ENCODE data around the gene POLN.

Gene POLN

GRCh38 chr4:2272026-2272827 lies 30.3 kb upstream of the POLN start:
- Histone ChIP-seq H3K4me3 (no peak overlapping the region), H3K9ac (ENCODE audit: insufficient read length) (no peak overlapping the region), H3K36me3 (ENCODE audit: insufficient read depth, low read length) (no peaks in the 10 kb centered on the region), H3K9me3 (ENCODE audit: low read depth, low read length) (no peaks in the 10 kb centered on the region), H3K27ac (no peak overlapping the region)
- no peak for DNase-seq (ENCODE audit: low read depth, low spot score)
- no peak for TF ChIP-seq FOXP2 (optimal IDR thresholded peaks at IDR 0.05; ENCODE audit: control extremely low read depth, extremely low read length, insufficient read depth)
- no peak for TF ChIP-seq EZH2 (IDR thresholded peaks at IDR 0.05)
- no peak for TF ChIP-seq POLR2AphosphoS5 (IDR thresholded peaks at IDR 0.05; ENCODE audit: borderline replicate concordance, low read depth, low read length)

GRCh38 chr4:2271279-2272025 lies 29.5 kb upstream of the POLN start:
- H3K27ac ChIP-seq = no peak overlapping the region

GRCh38 chr4:2270341-2271165 lies 28.6 kb upstream of the POLN start:
- DNase-seq (ENCODE audit: low read depth, low spot score) = no peak
- no peak overlapping the region for H3K9ac ChIP-seq (ENCODE audit: insufficient read length)
- TF ChIP-seq EZH2 (IDR thresholded peaks at IDR 0.05) (no peak), FOXP2 (optimal IDR thresholded peaks at IDR 0.05; ENCODE audit: control extremely low read depth, extremely low read length, insufficient read depth) (no peak), POLR2AphosphoS5 (IDR thresholded peaks at IDR 0.05; ENCODE audit: borderline replicate concordance, low read depth, low read length) (no peak)

More at GRCh38 chr4:2271279-2272025, 29.5 kb upstream of the POLN start:
- DNase-seq (ENCODE audit: low read depth, low spot score) = no peak
- no peaks in the 10 kb centered on the region for H3K9me3 ChIP-seq (ENCODE audit: low read depth, low read length)
- no peak overlapping the region for H3K9ac ChIP-seq (ENCODE audit: insufficient read length)
- TF ChIP-seq FOXP2 (optimal IDR thresholded peaks at IDR 0.05; ENCODE audit: control extremely low read depth, extremely low read length, insufficient read depth) (no peak), EZH2 (IDR thresholded peaks at IDR 0.05) (no peak), POLR2AphosphoS5 (IDR thresholded peaks at IDR 0.05; ENCODE audit: borderline replicate concordance, low read depth, low read length) (no peak)
- no peaks in the 10 kb centered on the region for H3K36me3 ChIP-seq (ENCODE audit: insufficient read depth, low read length)
- H3K4me3 ChIP-seq = no peak overlapping the region

GRCh38 chr4:2269618-2270163 lies 27.8 kb upstream of the POLN start:
- Histone ChIP-seq H3K4me3 (no peak overlapping the region), H3K27ac (no peak overlapping the region), H3K36me3 (ENCODE audit: insufficient read depth, low read length) (no peaks in the 10 kb centered on the region), H3K9ac (ENCODE audit: insufficient read length) (no peak overlapping the region), H3K9me3 (ENCODE audit: low read depth, low read length) (no peaks in the 10 kb centered on the region)
- TF ChIP-seq POLR2AphosphoS5 (IDR thresholded peaks at IDR 0.05; ENCODE audit: borderline replicate concordance, low read depth, low read length) = no peak
- no peak for TF ChIP-seq EZH2 (IDR thresholded peaks at IDR 0.05)
- TF ChIP-seq FOXP2 (optimal IDR thresholded peaks at IDR 0.05; ENCODE audit: control extremely low read depth, extremely low read length, insufficient read depth) = no peak
- DNase-seq (ENCODE audit: low read depth, low spot score) = no peak

More at GRCh38 chr4:2270341-2271165, 28.6 kb upstream of the POLN start:
- Histone ChIP-seq H3K36me3 (ENCODE audit: insufficient read depth, low read length) (no peaks in the 10 kb centered on the region), H3K27ac (no peak overlapping the region), H3K4me3 (no peak overlapping the region), H3K9me3 (ENCODE audit: low read depth, low read length) (no peaks in the 10 kb centered on the region)

- Histone ChIP-seq H3K4me3 (no peak overlapping the region), H3K36me3 (ENCODE audit: insufficient read depth, low read length) (no peaks in the 10 kb centered on the region), H3K9ac (ENCODE audit: insufficient read length) (no peak overlapping the region), H3K9me3 (ENCODE audit: low read depth, low read length) (no peaks in the 10 kb centered on the region), H3K27ac (no peak overlapping the region)
- DNase-seq (ENCODE audit: low read depth, low spot score) = no peak
- TF ChIP-seq FOXP2 (optimal IDR thresholded peaks at IDR 0.05; ENCODE audit: control extremely low read depth, extremely low read length, insufficient read depth) (no peak), POLR2AphosphoS5 (IDR thresholded peaks at IDR 0.05; ENCODE audit: borderline replicate concordance, low read depth, low read length) (no peak), EZH2 (IDR thresholded peaks at IDR 0.05) (no peak)
Observed at GRCh38 chr4:2269206-2269531, 27.2 kb upstream of the POLN start.

GRCh38 chr4:2268357-2269205 lies 26.7 kb upstream of the POLN start:
- H3K36me3 ChIP-seq (ENCODE audit: insufficient read depth, low read length) = no peaks in the 10 kb centered on the region
- DNase-seq (ENCODE audit: low read depth, low spot score) = no peak
- no peak for TF ChIP-seq EZH2 (IDR thresholded peaks at IDR 0.05)
- TF ChIP-seq POLR2AphosphoS5 (IDR thresholded peaks at IDR 0.05; ENCODE audit: borderline replicate concordance, low read depth, low read length) = no peak
- TF ChIP-seq FOXP2 (optimal IDR thresholded peaks at IDR 0.05; ENCODE audit: control extremely low read depth, extremely low read length, insufficient read depth) = no peak
- H3K9ac ChIP-seq (ENCODE audit: insufficient read length) = no peak overlapping the region
- no peak overlapping the region for H3K27ac ChIP-seq
- no peak overlapping the region for H3K4me3 ChIP-seq
- no peaks in the 10 kb centered on the region for H3K9me3 ChIP-seq (ENCODE audit: low read depth, low read length)

GRCh38 chr4:2267841-2268240 lies 25.9 kb upstream of the POLN start:
- no peaks in the 10 kb centered on the region for H3K9me3 ChIP-seq (ENCODE audit: low read depth, low read length)
- no peak overlapping the region for H3K27ac ChIP-seq
- H3K9ac ChIP-seq (ENCODE audit: insufficient read length) = no peak overlapping the region
- no peak overlapping the region for H3K4me3 ChIP-seq
- H3K36me3 ChIP-seq (ENCODE audit: insufficient read depth, low read length) = no peaks in the 10 kb centered on the region
- TF ChIP-seq EZH2 (IDR thresholded peaks at IDR 0.05) (no peak), FOXP2 (optimal IDR thresholded peaks at IDR 0.05; ENCODE audit: control extremely low read depth, extremely low read length, insufficient read depth) (no peak), POLR2AphosphoS5 (IDR thresholded peaks at IDR 0.05; ENCODE audit: borderline replicate concordance, low read depth, low read length) (no peak)
- no peak for DNase-seq (ENCODE audit: low read depth, low spot score)

All from SK-N-MC (cell line).